HepG2 (cell line): ENCODE measurements around the gene NUSAP1.

Experiments used
- ARNT ChIP-seq: fragments of 450-650 bp; IDR thresholded peaks from 2 replicates; pipeline ENCODE4 v1.6.1; 2017
- ATF3 ChIP-seq: sonication (generic); formaldehyde crosslinking; IDR thresholded peaks from 2 replicates; pipeline ENCODE4 v1.4.0; 2020; ENCODE audit warnings: missing genetic modification reagents
- CBFB ChIP-seq: sonication (generic); formaldehyde crosslinking; IDR thresholded peaks from 2 replicates; pipeline ENCODE4 v1.4.0; 2020; ENCODE audit warnings: missing genetic modification reagents
- FOXA1 ChIP-seq, 2 experiments: fragments of 450-650 bp in 1 of 2; sonication (generic) in 1 of 2; formaldehyde crosslinking in 1 of 2; IDR thresholded peaks; 2 replicates each; pipeline versions ENCODE4 v1.4.0 to v1.6.1; 2016 to 2020; ENCODE audit warnings: missing genetic modification reagents in 1 of 2
- NFKBIZ ChIP-seq: IDR thresholded peaks from 2 replicates; pipeline ENCODE4 v1.6.1; 2018; ENCODE audit warnings: missing genetic modification reagents, missing compliant biosample characterization
- PAX8 ChIP-seq: sonication (generic); formaldehyde crosslinking; IDR thresholded peaks from 2 replicates; pipeline ENCODE4 v1.8.0; 2022; ENCODE audit warnings: mild to moderate bottlenecking, missing genetic modification reagents, borderline replicate concordance
- RORA ChIP-seq: sonication (generic); formaldehyde crosslinking; IDR thresholded peaks from 2 replicates; pipeline ENCODE4 v1.5.0; 2020; ENCODE audit warnings: mild to moderate bottlenecking, missing genetic modification reagents, moderate library complexity
- SNAI1 ChIP-seq: sonication (generic); formaldehyde crosslinking; IDR thresholded peaks from 2 replicates; pipeline ENCODE4 v1.5.0; 2020; ENCODE audit warnings: mild to moderate bottlenecking, missing genetic modification reagents, borderline replicate concordance
- TEAD2 ChIP-seq: sonication (generic); formaldehyde crosslinking; IDR thresholded peaks from 2 replicates; pipeline ENCODE4 v1.9.0; 2021; ENCODE audit warnings: missing genetic modification reagents
- ZBTB49 ChIP-seq: sonication (generic); formaldehyde crosslinking; IDR thresholded peaks from 2 replicates; pipeline ENCODE4 v1.4.0; 2020; ENCODE audit warnings: missing genetic modification reagents, borderline replicate concordance
- ZNF225 ChIP-seq: sonication (generic); formaldehyde crosslinking; IDR thresholded peaks from 2 replicates; pipeline ENCODE4 v1.4.0; 2020; ENCODE audit warnings: mild to moderate bottlenecking, missing genetic modification reagents
- ZNF484 ChIP-seq: sonication (generic); formaldehyde crosslinking; IDR thresholded peaks from 2 replicates; pipeline ENCODE4 v1.5.1; 2020; ENCODE audit warnings: mild to moderate bottlenecking, low read depth, missing genetic modification reagents, borderline replicate concordance
- ZNF639 ChIP-seq: conservative IDR thresholded peaks from 2 replicates; pipeline ENCODE4 v1.6.1; 2018; ENCODE audit warnings: missing genetic modification reagents

GRCh38 chr15:41417418-41418195 lies 84.9 kb downstream of the NUSAP1 start:
- TF ChIP-seq ZNF484 (no peak), NFKBIZ (CRISPR knock-in tag) (no peak), FOXA1 (IDR thresholded peaks at IDR 0.05) (no peak), FOXA1 (CRISPR knock-in tag; IDR thresholded peaks at IDR 0.05) (no peak), ZNF639 (CRISPR knock-in tag) (no peak), RORA (CRISPR knock-in tag) (no peak), PAX8 (CRISPR knock-in tag) (no peak), ARNT (no peak), SNAI1 (CRISPR knock-in tag) (no peak; the same call in 1 of the 2 replicates), ZNF225 (no peak), CBFB (CRISPR knock-in tag) (no peak), ZBTB49 (CRISPR knock-in tag) (no peak), TEAD2 (CRISPR knock-in tag) (no peak), ATF3 (no peak)
